HG02610 (cell line): ENCODE measurements around the gene SAMD13.
"Not testable (repeated sequence)": the region's sequence is repeated elsewhere in the genome, so short reads cannot be mapped to it uniquely, and the experiment has no call there.

Source experiments
- ATAC-seq: cut with Tn5 transposase; IDR thresholded peaks from one replicate; pipeline ENCODE4 v1.9.1; 2021; ENCODE audit warnings: mild to moderate bottlenecking, moderate library complexity; ENCODE audit not compliant: unreplicated experiment

The SAMD13 gene

GRCh38 chr1:84283381-84283780 is 18.1 kb upstream of the SAMD13 start:
- ATAC-seq, result no peak

GRCh38 chr1:84286071-84286470 is 15.4 kb upstream of the SAMD13 start:
- ATAC-seq, result no peak

- not testable (repeated sequence) for ATAC-seq
Measured at GRCh38 chr1:84287389-84287788, 14.1 kb upstream of the SAMD13 start.

GRCh38 chr1:84289169-84289785 is 12.2 kb upstream of the SAMD13 start:
- no peak for ATAC-seq

- ATAC-seq, result no peak
Measured at GRCh38 chr1:84291882-84292655, 9.4 kb upstream of the SAMD13 start.

GRCh38 chr1:84293766-84294165 is 7.7 kb upstream of the SAMD13 start:
- no peak for ATAC-seq

- no peak for ATAC-seq
Measured at GRCh38 chr1:84294751-84295150, 6.8 kb upstream of the SAMD13 start.

- no peak for ATAC-seq
Measured at GRCh38 chr1:84297546-84298244, 3.8 kb upstream of the SAMD13 start.

GRCh38 chr1:84298328-84298683 is 3.2 kb upstream of the SAMD13 start:
- peak; percentile 84 for ATAC-seq

- ATAC-seq, result peak; percentile 40
Measured at GRCh38 chr1:84298684-84299535, 2.6 kb upstream of the SAMD13 start.

- no peak for ATAC-seq
Measured at GRCh38 chr1:84299536-84300170, 1.9 kb upstream of the SAMD13 start.

- ATAC-seq, result no peak
Measured at GRCh38 chr1:84300501-84300900, 1.0 kb upstream of the SAMD13 start.

GRCh38 chr1:84301785-84302385 is 377 bp downstream of the SAMD13 start:
- ATAC-seq, result no peak

- no peak for ATAC-seq
Measured at GRCh38 chr1:84303314-84303830, 1.9 kb downstream of the SAMD13 start.

- ATAC-seq, result no peak
Measured at GRCh38 chr1:84307398-84307797, 5.9 kb downstream of the SAMD13 start.

GRCh38 chr1:84311296-84311695 is 9.8 kb downstream of the SAMD13 start:
- ATAC-seq, result no peak

GRCh38 chr1:84319662-84320061 is 18.2 kb downstream of the SAMD13 start:
- ATAC-seq, result no peak

GRCh38 chr1:84327830-84328229 is 26.3 kb downstream of the SAMD13 start:
- no peak for ATAC-seq

GRCh38 chr1:84330125-84330984 is 28.8 kb downstream of the SAMD13 start:
- no peak for ATAC-seq
